ENCODE data around the gene ABCB8. TPM values are rescaled to one million over a fixed set of nuclear protein-coding genes. Genes with fewer than 3 reads are reported as not detected.

ABCB8 gene
- total and polyA plus RNA-seq, 2 donors (not counting 1 experiment from before 2014, with no cell fraction given) = 41.4 to 69.7 TPM

DNA sequence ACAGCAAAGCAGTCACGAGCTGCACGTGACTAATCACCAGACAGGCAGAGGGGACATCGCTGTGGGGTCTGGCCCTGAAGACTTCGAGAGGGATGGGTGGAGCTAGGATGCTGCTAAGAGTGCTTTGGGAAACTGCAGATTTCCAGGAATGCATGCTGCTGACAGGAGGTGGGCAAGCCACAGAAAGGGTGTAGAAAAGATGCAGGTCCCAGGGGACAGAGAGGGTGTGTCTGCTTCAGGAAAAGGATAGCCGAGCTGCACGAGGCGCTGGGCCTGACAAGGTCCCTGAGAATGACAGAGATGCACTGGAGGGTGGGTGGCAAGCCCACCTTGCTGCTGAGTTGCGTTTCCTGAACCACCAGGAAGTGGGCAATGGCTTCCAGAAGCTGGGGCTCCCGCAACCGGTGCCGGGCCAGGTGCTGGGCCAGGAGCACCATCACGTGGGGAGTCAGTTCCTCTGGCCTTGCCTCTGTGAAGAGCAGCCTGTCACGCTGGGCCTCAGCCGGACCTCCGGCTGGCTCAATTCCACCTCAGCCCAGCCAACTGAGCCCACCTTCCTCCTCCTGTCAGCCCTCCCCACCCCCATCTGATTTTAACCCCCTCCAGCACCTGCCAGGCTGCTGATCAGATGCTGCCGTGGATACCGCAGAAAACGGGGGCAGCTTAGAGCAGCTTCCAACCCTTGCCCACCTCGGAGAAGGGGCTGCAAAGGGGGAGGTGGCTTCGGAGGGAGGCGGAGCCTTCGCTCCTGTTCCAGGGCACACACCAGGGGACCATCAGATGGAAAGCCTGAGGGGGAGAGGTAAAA is 50.2 kb downstream of the ABCB8 start:
- intact Hi-C loops (cut with micrococcal nuclease) = no loop called here
- no peak overlapping the region for H3K4me2 ChIP-seq (replicated peaks; ENCODE audit: low read depth, low read length, poor library complexity, severe bottlenecking)

More for the DNA sequence above, 50.2 kb downstream of the ABCB8 start:
- no peak overlapping the region for H3K4me3 ChIP-seq (ENCODE audit: control extremely low read depth in 1 of 5, extremely low read depth in 1 of 5, insufficient read depth in 1 of 5, low read depth in 2 of 5, low read length in 4 of 5)
- no peaks in the 10 kb centered on the region for H3K27me3 ChIP-seq (replicated peaks in 1 of 4; ENCODE audit: control extremely low read depth in 1 of 4, control insufficient read depth in 3 of 4, insufficient read depth in 4 of 4, low read length in 3 of 4)
- Mint-ChIP-seq H3K27me3 (no peaks in the 10 kb centered on the region), H3K4me1 (peaks cover 34% of the 10 kb centered on the region), H3K9me3 (ENCODE audit: insufficient read depth) (no peaks in the 10 kb centered on the region), H3K27ac (peak overlapping the region; percentile 80), H3K4me3 (peak overlapping the region; percentile 87)
- no peak for ATAC-seq (ENCODE audit: low read depth)
- TF ChIP-seq, protein P1, sequence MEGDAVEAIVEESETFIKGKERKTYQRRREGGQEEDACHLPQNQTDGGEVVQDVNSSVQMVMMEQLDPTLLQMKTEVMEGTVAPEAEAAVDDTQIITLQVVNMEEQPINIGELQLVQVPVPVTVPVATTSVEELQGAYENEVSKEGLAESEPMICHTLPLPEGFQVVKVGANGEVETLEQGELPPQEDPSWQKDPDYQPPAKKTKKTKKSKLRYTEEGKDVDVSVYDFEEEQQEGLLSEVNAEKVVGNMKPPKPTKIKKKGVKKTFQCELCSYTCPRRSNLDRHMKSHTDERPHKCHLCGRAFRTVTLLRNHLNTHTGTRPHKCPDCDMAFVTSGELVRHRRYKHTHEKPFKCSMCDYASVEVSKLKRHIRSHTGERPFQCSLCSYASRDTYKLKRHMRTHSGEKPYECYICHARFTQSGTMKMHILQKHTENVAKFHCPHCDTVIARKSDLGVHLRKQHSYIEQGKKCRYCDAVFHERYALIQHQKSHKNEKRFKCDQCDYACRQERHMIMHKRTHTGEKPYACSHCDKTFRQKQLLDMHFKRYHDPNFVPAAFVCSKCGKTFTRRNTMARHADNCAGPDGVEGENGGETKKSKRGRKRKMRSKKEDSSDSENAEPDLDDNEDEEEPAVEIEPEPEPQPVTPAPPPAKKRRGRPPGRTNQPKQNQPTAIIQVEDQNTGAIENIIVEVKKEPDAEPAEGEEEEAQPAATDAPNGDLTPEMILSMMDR (IDR thresholded peaks at IDR 0.05) = no peak
- TF ChIP-seq EZH2 (IDR thresholded peaks at IDR 0.05; ENCODE audit: borderline replicate concordance, insufficient read depth, low read depth, low read length, poor library complexity, severe bottlenecking) = no peak
- peaks cover 39% of the 10 kb centered on the region for H3K79me2 ChIP-seq (ENCODE audit: control insufficient read depth, insufficient read depth, low read length)
- peaks cover 0 to 15% of the 10 kb centered on the region in 2 experiments for H3K36me3 ChIP-seq (replicated peaks in 1 of 2; ENCODE audit: control extremely low read depth in 1 of 2, control insufficient read depth in 1 of 2, extremely low read depth in 1 of 2, insufficient read depth in 2 of 2, low read length in 1 of 2)
- no peak overlapping the region for H2AFZ ChIP-seq (ENCODE audit: insufficient read depth, low read depth, low read length, poor library complexity, severe bottlenecking)
- H3K4me1 ChIP-seq (ENCODE audit: control insufficient read depth in 2 of 2, insufficient read depth in 2 of 2, low read length in 2 of 2) = peaks cover 26 to 39% of the 10 kb centered on the region in 2 donors
- ChIA-PET POLR2A (interaction anchor here (0.6 kb wide), 1 partner anchor 20 kb away, joined by 8 read pairs; no protein-coding TSS in a partner anchor), CTCF (no interaction called here)
- H3K9me3 ChIP-seq (ENCODE audit: control extremely low read depth in 1 of 3, control insufficient read depth in 2 of 3, insufficient read depth in 1 of 3, low read length in 2 of 3) = no peaks in the 10 kb centered on the region
- no peak overlapping the region for H3K9ac ChIP-seq (ENCODE audit: low read length)
- peak; percentile 21 for DNase-seq
- WGBS (ENCODE audit: insufficient coverage) = 80% methylated on average over 21 of the region's 22 CpGs
- H3K27ac ChIP-seq (ENCODE audit: low read length in 2 of 2) = no peak overlapping the region
- peaks cover 26% of the 10 kb centered on the region for H4K20me1 ChIP-seq (ENCODE audit: control insufficient read depth, insufficient read depth, low read length, poor library complexity, severe bottlenecking)
